Kidney epithelial cell (primary cell): Measurements from ENCODE around the gene SLC6A9. TPM values are rescaled to one million over a fixed set of nuclear protein-coding genes. Genes with fewer than 3 reads are reported as not detected.

Experiments used
- DNase-seq: peaks from one replicate; pipeline ENCODE4 v3.0.0-alpha.2; 2010; ENCODE audit warnings: low read depth
- H3K27me3 ChIP-seq: 2 replicates; pipeline ENCODE4 v1.6.0; 2011; ENCODE audit warnings: low read length; ENCODE audit not compliant: control insufficient read depth, insufficient read depth
- H3K36me3 ChIP-seq: 2 replicates; pipeline ENCODE4 v1.5.1; 2011; ENCODE audit warnings: low read length; ENCODE audit not compliant: control insufficient read depth, insufficient read depth
- H3K4me3 ChIP-seq: 2 replicates; pipeline ENCODE4 v1.5.1; 2011; ENCODE audit warnings: low read depth, mild to moderate bottlenecking, control low read depth, low read length
- total RNA-seq: library from RNA; depleted of rRNA; stranded (reverse); fragments of >200 nt; gene quantifications from 2 replicates; pipeline ENCODE4 v1.2.3, GENCODE V29; 2015
- TF ChIP-seq, protein P1 (sequence below): IDR thresholded peaks from 2 replicates; pipeline ENCODE4 v1.5.1; 2011; ENCODE audit warnings: mild to moderate bottlenecking, moderate library complexity, low read length, control low read depth, inconsistent platforms; ENCODE audit not compliant: insufficient read depth, poor library complexity, severe bottlenecking

The SLC6A9 gene
- total RNA-seq, 1 donor from 2014 or later = 22.4 TPM

GRCh38 chr1:43973981-43974442, 57.2 kb downstream of the SLC6A9 start:
- no peaks in the 10 kb centered on the region for H3K27me3 ChIP-seq
- peaks cover 4% of the 10 kb centered on the region for H3K36me3 ChIP-seq
- TF ChIP-seq, protein P1, sequence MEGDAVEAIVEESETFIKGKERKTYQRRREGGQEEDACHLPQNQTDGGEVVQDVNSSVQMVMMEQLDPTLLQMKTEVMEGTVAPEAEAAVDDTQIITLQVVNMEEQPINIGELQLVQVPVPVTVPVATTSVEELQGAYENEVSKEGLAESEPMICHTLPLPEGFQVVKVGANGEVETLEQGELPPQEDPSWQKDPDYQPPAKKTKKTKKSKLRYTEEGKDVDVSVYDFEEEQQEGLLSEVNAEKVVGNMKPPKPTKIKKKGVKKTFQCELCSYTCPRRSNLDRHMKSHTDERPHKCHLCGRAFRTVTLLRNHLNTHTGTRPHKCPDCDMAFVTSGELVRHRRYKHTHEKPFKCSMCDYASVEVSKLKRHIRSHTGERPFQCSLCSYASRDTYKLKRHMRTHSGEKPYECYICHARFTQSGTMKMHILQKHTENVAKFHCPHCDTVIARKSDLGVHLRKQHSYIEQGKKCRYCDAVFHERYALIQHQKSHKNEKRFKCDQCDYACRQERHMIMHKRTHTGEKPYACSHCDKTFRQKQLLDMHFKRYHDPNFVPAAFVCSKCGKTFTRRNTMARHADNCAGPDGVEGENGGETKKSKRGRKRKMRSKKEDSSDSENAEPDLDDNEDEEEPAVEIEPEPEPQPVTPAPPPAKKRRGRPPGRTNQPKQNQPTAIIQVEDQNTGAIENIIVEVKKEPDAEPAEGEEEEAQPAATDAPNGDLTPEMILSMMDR = no peak
- DNase-seq = no peak
- H3K4me3 ChIP-seq = peak overlapping the region; percentile 83

DNA sequence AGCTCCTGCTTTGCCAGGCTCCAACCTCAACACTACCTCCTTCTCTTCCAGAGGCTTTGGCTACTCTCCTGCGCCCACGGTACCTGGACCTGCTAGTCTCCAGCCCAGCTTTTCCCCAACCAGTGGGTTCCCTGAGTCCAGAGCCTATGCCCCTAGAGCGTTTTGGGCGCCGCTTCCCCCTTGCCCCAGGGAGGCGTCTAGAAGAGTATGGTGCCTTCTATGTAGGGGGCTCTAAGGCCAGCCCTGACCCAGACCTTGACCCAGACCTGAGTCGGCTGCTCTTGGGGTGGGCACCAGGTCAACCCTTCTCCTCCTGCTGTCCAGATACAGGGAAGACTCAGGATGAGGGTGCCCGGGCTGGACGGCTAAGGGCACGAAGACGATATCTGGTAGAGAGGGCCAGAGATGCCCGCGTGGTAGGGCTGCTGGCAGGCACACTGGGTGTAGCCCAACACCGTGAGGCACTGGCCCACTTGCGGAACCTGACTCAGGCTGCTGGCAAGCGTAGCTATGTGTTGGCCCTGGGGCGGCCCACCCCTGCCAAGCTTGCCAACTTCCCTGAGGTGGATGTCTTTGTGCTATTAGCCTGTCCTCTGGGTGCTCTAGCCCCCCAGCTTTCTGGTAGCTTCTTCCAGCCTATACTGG, 59.8 kb downstream of the SLC6A9 start:
- Histone ChIP-seq H3K27me3 (no peaks in the 10 kb centered on the region), H3K4me3 (no peak overlapping the region), H3K36me3 (no peaks in the 10 kb centered on the region)
- TF ChIP-seq, protein P1 = no peak
- no peak for DNase-seq

- H3K27me3 ChIP-seq = no peaks in the 10 kb centered on the region
- DNase-seq = no peak
- H3K36me3 ChIP-seq = no peaks in the 10 kb centered on the region
- no peak overlapping the region for H3K4me3 ChIP-seq
- TF ChIP-seq, protein P1 = no peak
Measured at GRCh38 chr1:43970911-43971310, 60.4 kb downstream of the SLC6A9 start.

DNA sequence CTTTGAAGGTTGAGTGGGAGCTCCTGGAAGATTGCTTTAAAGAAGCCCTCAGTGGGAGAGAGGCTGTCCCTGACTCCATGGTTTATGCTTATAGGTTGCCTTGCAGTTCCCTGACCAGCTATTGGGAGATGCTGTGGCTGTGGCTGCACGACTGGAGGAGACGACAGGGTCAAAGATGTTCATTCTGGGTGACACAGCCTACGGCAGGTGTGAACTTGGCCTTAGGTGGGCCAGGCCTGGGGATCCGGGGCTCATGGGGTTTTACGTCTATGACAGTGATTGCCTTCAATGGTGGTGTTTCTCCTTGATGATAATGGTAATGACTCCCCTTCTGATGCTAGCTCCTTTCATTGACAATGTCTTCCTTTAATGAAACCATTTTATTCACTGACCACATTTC, 60.8 kb downstream of the SLC6A9 start:
- no peaks in the 10 kb centered on the region for H3K27me3 ChIP-seq
- no peaks in the 10 kb centered on the region for H3K36me3 ChIP-seq
- TF ChIP-seq, protein P1 = no peak
- DNase-seq = no peak
- H3K4me3 ChIP-seq = peak overlapping the region; percentile 82

DNA sequence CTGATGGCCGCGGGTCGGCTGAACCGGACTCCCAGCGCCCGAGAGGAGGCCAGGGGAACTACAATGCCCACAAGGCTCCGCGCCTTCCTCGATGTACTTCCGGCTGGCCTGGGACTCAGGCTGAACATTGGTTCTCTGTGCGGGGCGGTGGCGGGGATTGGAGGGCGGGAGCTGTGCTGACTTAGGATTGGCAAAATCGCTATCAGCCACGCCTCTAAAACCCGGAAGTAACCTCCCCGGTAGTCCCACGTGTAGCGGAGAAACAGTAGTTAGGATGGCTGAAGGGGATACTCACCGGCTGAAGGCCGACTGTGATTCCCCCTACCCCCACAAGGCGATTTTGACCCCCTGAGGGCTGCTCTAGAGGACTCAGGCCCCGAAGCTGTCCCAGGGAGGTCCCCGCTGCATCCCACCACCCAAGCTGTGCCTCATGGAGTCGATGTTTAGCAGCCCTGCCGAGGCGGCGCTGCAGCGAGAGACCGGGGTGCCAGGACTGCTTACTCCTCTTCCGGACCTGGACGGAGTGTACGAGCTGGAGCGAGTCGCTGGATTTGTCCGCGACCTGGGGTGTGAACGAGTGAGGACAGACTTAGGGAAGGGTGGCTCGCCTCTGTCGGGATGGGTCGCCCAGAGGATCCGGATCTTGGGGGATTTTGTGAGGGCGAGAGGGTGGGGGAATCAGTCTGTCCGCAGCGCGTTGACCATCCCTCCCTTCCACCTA, 61.4 kb downstream of the SLC6A9 start, which contains the start of gene DPH2:
DPH2 (plus strand) TSS at position 265 of the 721 bp plus-strand sequence; CDS start at position 431, 166 bp downstream.
- no peaks in the 10 kb centered on the region for H3K27me3 ChIP-seq
- DNase-seq = peak; percentile 95
- H3K4me3 ChIP-seq = peak within 1 kb of the TSS; percentile 82
- no peaks in the 10 kb centered on the region for H3K36me3 ChIP-seq
- TF ChIP-seq, protein P1 = no peak
